Ishikawa (cell line): ENCODE data around the gene FBF1.

Experiments
- CEBPB ChIP-seq: IDR thresholded peaks from 2 replicates; pipeline ENCODE4 v1.6.1; 2012
- CREB1 ChIP-seq: IDR thresholded peaks from 2 replicates; pipeline ENCODE4 v1.6.1; 2012; ENCODE audit warnings: low read depth
- EGR1 ChIP-seq: IDR thresholded peaks from 2 replicates; pipeline ENCODE4 v1.6.1; 2012
- EP300 ChIP-seq: IDR thresholded peaks from 2 replicates; pipeline ENCODE4 v1.6.1; 2012; ENCODE audit warnings: borderline replicate concordance
- FOXM1 ChIP-seq: IDR thresholded peaks from 2 replicates; pipeline ENCODE4 v1.6.1; 2012; ENCODE audit warnings: low read depth, borderline replicate concordance
- NFIC ChIP-seq: IDR thresholded peaks from 2 replicates; pipeline ENCODE4 v1.6.1; 2012
- RAD21 ChIP-seq: IDR thresholded peaks from 2 replicates; pipeline ENCODE4 v1.6.1; 2012; ENCODE audit warnings: low read depth
- TAF1 ChIP-seq: IDR thresholded peaks from 2 replicates; pipeline ENCODE4 v1.6.1; 2012; ENCODE audit warnings: low read depth, mild to moderate bottlenecking
- TCF12 ChIP-seq: IDR thresholded peaks from 2 replicates; pipeline ENCODE4 v1.6.1; 2012; ENCODE audit warnings: low read depth
- TEAD4 ChIP-seq: IDR thresholded peaks from 2 replicates; pipeline ENCODE4 v1.6.1; 2012
- YY1 ChIP-seq: IDR thresholded peaks from 2 replicates; pipeline ENCODE4 v1.6.1; 2012; ENCODE audit warnings: low read depth
- ZBTB7A ChIP-seq: IDR thresholded peaks from 2 replicates; pipeline ENCODE4 v1.6.1; 2012; ENCODE audit warnings: low read depth
- TF ChIP-seq, protein P1 (sequence below): IDR thresholded peaks from 2 replicates; pipeline ENCODE4 v1.6.1; 2012
- TF ChIP-seq, protein P2 (sequence below): IDR thresholded peaks from 2 replicates; pipeline ENCODE4 v1.6.1; 2012
- TF ChIP-seq, protein P3 (sequence below): IDR thresholded peaks from 2 replicates; pipeline ENCODE4 v1.6.1; 2012; ENCODE audit warnings: low read depth, mild to moderate bottlenecking

The FBF1 gene

DNA sequence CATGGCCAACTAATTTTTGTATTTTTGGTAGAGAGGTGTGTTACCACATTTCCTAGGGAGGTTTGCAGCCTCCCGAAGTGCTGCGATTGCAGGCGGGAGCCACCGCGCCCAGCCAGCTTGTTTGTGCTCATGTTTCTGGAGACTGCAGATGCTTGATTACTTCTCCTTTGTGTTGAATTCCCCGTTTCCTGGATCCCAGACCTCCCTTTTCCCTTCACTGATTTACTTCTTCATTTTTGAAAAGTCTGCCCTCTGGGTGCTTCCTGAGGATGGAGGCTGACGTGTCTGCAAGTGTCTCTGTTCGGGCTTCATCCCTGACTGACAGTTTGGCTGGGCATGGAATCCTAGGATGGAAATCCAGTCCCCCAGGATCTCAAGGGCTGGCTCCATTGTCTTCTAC is 55.4 kb downstream of the FBF1 start:
- TF ChIP-seq RAD21 = no peak
- TF ChIP-seq, protein P1, sequence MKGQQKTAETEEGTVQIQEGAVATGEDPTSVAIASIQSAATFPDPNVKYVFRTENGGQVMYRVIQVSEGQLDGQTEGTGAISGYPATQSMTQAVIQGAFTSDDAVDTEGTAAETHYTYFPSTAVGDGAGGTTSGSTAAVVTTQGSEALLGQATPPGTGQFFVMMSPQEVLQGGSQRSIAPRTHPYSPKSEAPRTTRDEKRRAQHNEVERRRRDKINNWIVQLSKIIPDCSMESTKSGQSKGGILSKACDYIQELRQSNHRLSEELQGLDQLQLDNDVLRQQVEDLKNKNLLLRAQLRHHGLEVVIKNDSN = no peak
- no peak for TF ChIP-seq CEBPB
- TF ChIP-seq TAF1 = no peak
- TF ChIP-seq NFIC = no peak
- TF ChIP-seq ZBTB7A = no peak
- TF ChIP-seq TEAD4 = no peak
- TF ChIP-seq, protein P2, sequence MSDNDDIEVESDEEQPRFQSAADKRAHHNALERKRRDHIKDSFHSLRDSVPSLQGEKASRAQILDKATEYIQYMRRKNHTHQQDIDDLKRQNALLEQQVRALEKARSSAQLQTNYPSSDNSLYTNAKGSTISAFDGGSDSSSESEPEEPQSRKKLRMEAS = no peak
- no peak for TF ChIP-seq EGR1
- TF ChIP-seq, protein P3, sequence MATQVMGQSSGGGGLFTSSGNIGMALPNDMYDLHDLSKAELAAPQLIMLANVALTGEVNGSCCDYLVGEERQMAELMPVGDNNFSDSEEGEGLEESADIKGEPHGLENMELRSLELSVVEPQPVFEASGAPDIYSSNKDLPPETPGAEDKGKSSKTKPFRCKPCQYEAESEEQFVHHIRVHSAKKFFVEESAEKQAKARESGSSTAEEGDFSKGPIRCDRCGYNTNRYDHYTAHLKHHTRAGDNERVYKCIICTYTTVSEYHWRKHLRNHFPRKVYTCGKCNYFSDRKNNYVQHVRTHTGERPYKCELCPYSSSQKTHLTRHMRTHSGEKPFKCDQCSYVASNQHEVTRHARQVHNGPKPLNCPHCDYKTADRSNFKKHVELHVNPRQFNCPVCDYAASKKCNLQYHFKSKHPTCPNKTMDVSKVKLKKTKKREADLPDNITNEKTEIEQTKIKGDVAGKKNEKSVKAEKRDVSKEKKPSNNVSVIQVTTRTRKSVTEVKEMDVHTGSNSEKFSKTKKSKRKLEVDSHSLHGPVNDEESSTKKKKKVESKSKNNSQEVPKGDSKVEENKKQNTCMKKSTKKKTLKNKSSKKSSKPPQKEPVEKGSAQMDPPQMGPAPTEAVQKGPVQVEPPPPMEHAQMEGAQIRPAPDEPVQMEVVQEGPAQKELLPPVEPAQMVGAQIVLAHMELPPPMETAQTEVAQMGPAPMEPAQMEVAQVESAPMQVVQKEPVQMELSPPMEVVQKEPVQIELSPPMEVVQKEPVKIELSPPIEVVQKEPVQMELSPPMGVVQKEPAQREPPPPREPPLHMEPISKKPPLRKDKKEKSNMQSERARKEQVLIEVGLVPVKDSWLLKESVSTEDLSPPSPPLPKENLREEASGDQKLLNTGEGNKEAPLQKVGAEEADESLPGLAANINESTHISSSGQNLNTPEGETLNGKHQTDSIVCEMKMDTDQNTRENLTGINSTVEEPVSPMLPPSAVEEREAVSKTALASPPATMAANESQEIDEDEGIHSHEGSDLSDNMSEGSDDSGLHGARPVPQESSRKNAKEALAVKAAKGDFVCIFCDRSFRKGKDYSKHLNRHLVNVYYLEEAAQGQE = no peak
- no peak for TF ChIP-seq FOXM1
- TF ChIP-seq YY1 = no peak
- no peak for TF ChIP-seq TCF12

DNA sequence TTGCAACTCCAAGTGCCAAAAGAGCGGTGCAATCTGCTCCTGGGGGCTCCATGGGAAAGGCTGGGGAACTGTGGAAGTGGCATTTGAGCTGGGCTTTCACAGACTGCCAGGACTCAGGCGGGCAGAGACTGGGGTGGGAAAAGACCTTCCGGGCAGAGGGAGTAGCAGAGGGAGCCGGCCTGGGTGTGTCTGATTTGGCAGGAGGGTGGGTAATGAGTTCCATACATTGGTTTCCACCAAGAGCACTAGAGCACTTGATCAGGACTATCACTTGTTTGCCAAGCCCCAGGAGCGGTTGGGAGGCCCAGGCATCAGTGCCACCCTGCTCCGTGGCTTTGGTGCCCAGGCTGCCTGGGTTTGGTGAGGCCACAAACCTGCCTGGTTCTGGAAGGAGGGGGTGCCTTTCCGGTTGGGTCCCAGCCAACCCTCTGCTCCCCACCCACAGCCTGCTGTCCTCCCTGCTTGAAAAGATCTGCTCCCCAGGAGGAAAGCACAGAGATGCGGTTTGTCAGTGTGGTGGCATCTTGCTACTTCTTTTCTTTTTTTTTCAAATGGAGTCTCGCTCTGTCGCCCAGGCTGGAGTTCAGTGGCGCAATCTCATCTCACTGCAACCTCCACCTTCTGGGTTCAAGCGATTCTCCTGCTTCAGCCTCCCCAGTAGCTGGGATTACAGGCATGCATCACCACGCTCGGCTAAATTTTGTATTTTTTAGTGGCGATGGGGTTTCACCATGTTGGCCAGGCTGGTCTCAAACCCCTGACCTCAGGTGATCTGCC is 59.0 kb downstream of the FBF1 start:
- no peak for TF ChIP-seq CREB1
- no peak for TF ChIP-seq EP300
- TF ChIP-seq ZBTB7A = no peak
- TF ChIP-seq NFIC = no peak
- TF ChIP-seq, protein P3 = no peak
- TF ChIP-seq CEBPB = no peak
- TF ChIP-seq, protein P2 = no peak
- no peak for TF ChIP-seq EGR1
- TF ChIP-seq RAD21 = no peak
- TF ChIP-seq TAF1 = no peak
- TF ChIP-seq, protein P1 = no peak
- TF ChIP-seq YY1 = no peak
- no peak for TF ChIP-seq TEAD4

DNA sequence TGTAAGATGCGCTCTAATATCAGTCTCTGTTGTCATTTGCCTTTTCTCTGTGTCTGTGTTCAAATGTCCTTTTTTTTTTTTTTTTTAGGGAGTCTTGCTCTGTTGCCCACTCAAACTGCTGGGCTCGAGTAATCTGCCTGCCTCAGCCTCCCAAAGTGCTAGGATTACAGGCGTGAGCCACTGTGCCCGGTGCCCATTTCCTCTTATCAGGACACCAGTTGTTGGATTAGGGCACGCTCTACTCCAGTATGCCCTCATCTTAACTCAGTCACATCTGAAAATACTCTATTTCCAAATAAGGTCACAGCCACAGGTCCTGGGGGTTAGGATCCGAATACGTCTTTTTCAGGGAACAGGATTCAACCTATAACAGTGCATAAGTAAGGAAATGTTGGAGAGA is 60.6 kb downstream of the FBF1 start:
- TF ChIP-seq CREB1 = no peak
- no peak for TF ChIP-seq FOXM1
- no peak for TF ChIP-seq TAF1
- TF ChIP-seq, protein P2 = no peak
- TF ChIP-seq EGR1 = no peak
- TF ChIP-seq EP300 = no peak
- TF ChIP-seq ZBTB7A = no peak
- TF ChIP-seq, protein P1 = no peak
- no peak for TF ChIP-seq TCF12
- TF ChIP-seq NFIC = no peak
- no peak for TF ChIP-seq RAD21
- TF ChIP-seq CEBPB = no peak
- TF ChIP-seq, protein P3 = no peak
- TF ChIP-seq TEAD4 = no peak
- TF ChIP-seq YY1 = no peak
